ENCODE measurements around the gene MAP3K6.

Gene MAP3K6

DNA sequence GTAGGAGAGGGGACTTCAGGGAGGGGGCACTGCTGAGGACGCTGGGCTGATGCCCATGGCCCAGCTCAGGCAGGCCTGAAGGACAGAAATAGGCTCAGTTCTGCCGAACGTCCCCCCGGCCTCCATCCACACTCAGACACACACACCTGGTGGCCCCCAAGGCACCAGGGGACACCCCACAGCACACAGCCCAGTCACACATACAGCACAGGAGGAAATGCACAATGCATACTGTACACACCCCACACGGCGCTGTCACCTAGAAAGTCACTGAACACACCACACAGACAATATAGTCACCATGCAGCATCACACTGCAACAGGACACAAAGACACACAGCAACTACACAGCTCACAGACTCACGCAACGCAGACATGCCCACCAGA lies 24.4 kb downstream of the MAP3K6 start:
- Histone ChIP-seq H3K36me3 (ENCODE audit: insufficient read depth, low read length) (no peaks in the 10 kb centered on the region), H3K27ac (no peak overlapping the region), H3K9ac (ENCODE audit: insufficient read length) (peak overlapping the region; percentile 14), H3K9me3 (ENCODE audit: low read depth, low read length) (no peaks in the 10 kb centered on the region), H3K4me3 (peak overlapping the region; percentile 54; the same call in 1 of the 2 replicates)
- TF ChIP-seq POLR2AphosphoS5 (IDR thresholded peaks at IDR 0.05; ENCODE audit: borderline replicate concordance, low read depth, low read length) (no peak), EZH2 (IDR thresholded peaks at IDR 0.05) (no peak), FOXP2 (optimal IDR thresholded peaks at IDR 0.05; ENCODE audit: control extremely low read depth, extremely low read length, insufficient read depth) (no peak)
- DNase-seq (ENCODE audit: low read depth, low spot score) = no peak

GRCh38 chr1:27341525-27342252 lies 25.1 kb downstream of the MAP3K6 start, which contains the start of gene SYTL1:
Gene SYTL1 (plus strand): TSS chr1:27342022. CDS start chr1:27345335, 3,313 bp downstream.
- H3K9ac ChIP-seq (ENCODE audit: insufficient read length) = peak within 1 kb of the TSS; percentile 14
- no peaks in the 10 kb centered on the region; the same call in 1 of the 2 replicates for H3K36me3 ChIP-seq (ENCODE audit: insufficient read depth, low read length)
- TF ChIP-seq FOXP2 (optimal IDR thresholded peaks at IDR 0.05; ENCODE audit: control extremely low read depth, extremely low read length, insufficient read depth) (no peak), EZH2 (IDR thresholded peaks at IDR 0.05) (no peak), POLR2AphosphoS5 (IDR thresholded peaks at IDR 0.05; ENCODE audit: borderline replicate concordance, low read depth, low read length) (no peak)
- H3K27ac ChIP-seq = no peak within 1 kb of the TSS
- no peaks in the 10 kb centered on the region for H3K9me3 ChIP-seq (ENCODE audit: low read depth, low read length)
- H3K4me3 ChIP-seq = peak within 1 kb of the TSS; percentile 54
- no peak for DNase-seq (ENCODE audit: low read depth, low spot score)

- no peak for DNase-seq (ENCODE audit: low read depth, low spot score)
- Histone ChIP-seq H3K9ac (ENCODE audit: insufficient read length) (no peak overlapping the region), H3K9me3 (ENCODE audit: low read depth, low read length) (no peaks in the 10 kb centered on the region), H3K36me3 (ENCODE audit: insufficient read depth, low read length) (peaks cover 2% of the 10 kb centered on the region; the same call in 1 of the 2 replicates), H3K4me3 (no peak overlapping the region), H3K27ac (no peak overlapping the region)
- TF ChIP-seq EZH2 (IDR thresholded peaks at IDR 0.05) = no peak
- TF ChIP-seq POLR2AphosphoS5 (IDR thresholded peaks at IDR 0.05; ENCODE audit: borderline replicate concordance, low read depth, low read length) = no peak
- no peak for TF ChIP-seq FOXP2 (optimal IDR thresholded peaks at IDR 0.05; ENCODE audit: control extremely low read depth, extremely low read length, insufficient read depth)
Observed at GRCh38 chr1:27339213-27339612, 27.5 kb downstream of the MAP3K6 start.

GRCh38 chr1:27338751-27339150 lies 28.0 kb downstream of the MAP3K6 start:
- Histone ChIP-seq H3K36me3 (ENCODE audit: insufficient read depth, low read length) (peaks cover 7% of the 10 kb centered on the region; the same call in 1 of the 2 replicates), H3K27ac (no peak overlapping the region), H3K9me3 (ENCODE audit: low read depth, low read length) (no peaks in the 10 kb centered on the region), H3K9ac (ENCODE audit: insufficient read length) (no peak overlapping the region), H3K4me3 (no peak overlapping the region)
- no peak for DNase-seq (ENCODE audit: low read depth, low spot score)
- TF ChIP-seq POLR2AphosphoS5 (IDR thresholded peaks at IDR 0.05; ENCODE audit: borderline replicate concordance, low read depth, low read length) = no peak
- no peak for TF ChIP-seq EZH2 (IDR thresholded peaks at IDR 0.05)
- TF ChIP-seq FOXP2 (optimal IDR thresholded peaks at IDR 0.05; ENCODE audit: control extremely low read depth, extremely low read length, insufficient read depth) = no peak

DNA sequence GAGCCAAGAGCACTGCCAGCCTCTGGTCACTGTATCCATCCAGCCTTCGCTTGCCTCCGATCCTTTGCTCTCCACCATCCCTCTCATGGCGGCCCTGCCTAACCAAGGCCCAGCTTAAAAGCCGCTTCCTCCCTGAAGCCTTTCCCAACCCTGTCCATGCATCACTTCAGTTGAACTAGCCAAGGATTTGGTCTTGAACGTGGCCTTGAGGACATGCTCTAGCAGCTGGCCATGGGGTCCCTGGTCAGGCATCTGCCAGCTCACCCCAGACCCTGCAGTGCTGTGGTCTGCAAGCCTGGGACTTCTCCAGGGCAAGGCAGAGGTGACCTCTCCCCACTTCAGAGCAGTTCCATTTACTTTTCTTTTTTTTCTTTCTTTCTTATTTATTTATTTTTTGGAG lies 30.0 kb downstream of the MAP3K6 start:
- DNase-seq (ENCODE audit: low read depth, low spot score) = no peak
- no peak for TF ChIP-seq FOXP2 (optimal IDR thresholded peaks at IDR 0.05; ENCODE audit: control extremely low read depth, extremely low read length, insufficient read depth)
- TF ChIP-seq EZH2 (IDR thresholded peaks at IDR 0.05) = no peak
- no peak; the same call in 1 of the 2 replicates for TF ChIP-seq POLR2AphosphoS5 (IDR thresholded peaks at IDR 0.05; ENCODE audit: borderline replicate concordance, low read depth, low read length)
- Histone ChIP-seq H3K4me3 (no peak overlapping the region), H3K36me3 (ENCODE audit: insufficient read depth, low read length) (peaks cover 27% of the 10 kb centered on the region; the same call in 1 of the 2 replicates), H3K9me3 (ENCODE audit: low read depth, low read length) (no peaks in the 10 kb centered on the region), H3K9ac (ENCODE audit: insufficient read length) (no peak overlapping the region), H3K27ac (no peak overlapping the region)

DNA sequence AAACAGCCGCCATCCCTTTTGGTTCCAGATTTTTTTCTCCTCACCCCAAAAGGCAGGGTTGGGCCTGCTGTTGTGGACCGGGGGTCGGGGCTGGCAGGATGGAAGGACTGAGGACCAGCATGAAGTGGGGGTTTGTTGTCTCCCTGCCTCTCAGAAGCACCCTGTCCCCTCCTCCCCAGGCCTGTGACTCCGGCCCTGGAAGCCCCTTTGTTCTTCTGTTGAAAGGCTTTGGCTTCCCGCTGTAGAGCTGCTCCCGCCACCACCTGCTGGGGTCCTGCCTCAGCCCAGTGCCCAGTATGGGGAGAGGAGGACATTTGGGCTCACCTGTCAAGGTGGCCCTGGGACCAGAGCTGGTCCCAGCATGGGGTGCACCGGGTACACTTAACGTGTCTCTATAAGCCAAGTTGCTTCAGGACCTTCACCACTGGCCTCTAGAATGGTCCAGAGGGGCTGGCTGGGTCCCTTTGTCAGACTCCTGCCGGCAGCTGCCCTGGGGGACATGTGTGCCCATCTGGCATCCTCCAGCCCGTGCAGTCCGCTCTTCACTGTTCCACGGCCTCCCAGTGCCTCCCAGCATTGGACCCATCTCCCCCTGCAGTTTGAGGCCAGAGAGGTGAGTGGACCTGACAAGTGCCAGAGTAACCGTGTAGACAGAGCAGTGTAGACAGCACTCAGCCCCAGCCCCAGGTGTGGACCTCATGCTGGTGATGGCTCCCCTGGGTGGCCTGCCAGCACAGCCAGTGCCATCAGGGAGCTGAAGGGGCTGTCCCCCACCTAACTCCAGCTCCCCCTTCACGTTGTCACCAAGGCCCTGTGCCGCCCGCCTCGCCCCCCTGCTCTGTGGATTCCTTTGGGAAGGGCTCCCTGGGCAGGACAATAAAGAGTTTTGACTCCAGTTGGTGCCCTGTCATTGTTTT lies 31.0 kb downstream of the MAP3K6 start:
- no peak for DNase-seq (ENCODE audit: low read depth, low spot score)
- H3K9me3 ChIP-seq (ENCODE audit: low read depth, low read length) = no peaks in the 10 kb centered on the region
- peaks cover 35% of the 10 kb centered on the region; the same call in 1 of the 2 replicates for H3K36me3 ChIP-seq (ENCODE audit: insufficient read depth, low read length)
- no peak overlapping the region for H3K4me3 ChIP-seq
- H3K9ac ChIP-seq (ENCODE audit: insufficient read length) = no peak overlapping the region
- TF ChIP-seq EZH2 (IDR thresholded peaks at IDR 0.05) (no peak), POLR2AphosphoS5 (IDR thresholded peaks at IDR 0.05; ENCODE audit: borderline replicate concordance, low read depth, low read length) (no peak), FOXP2 (optimal IDR thresholded peaks at IDR 0.05; ENCODE audit: control extremely low read depth, extremely low read length, insufficient read depth) (no peak)
- no peak overlapping the region for H3K27ac ChIP-seq

GRCh38 chr1:27333717-27334279 lies 33.0 kb downstream of the MAP3K6 start:
- Histone ChIP-seq H3K4me3 (no peak overlapping the region), H3K27ac (no peak overlapping the region), H3K36me3 (ENCODE audit: insufficient read depth, low read length) (peaks cover 35% of the 10 kb centered on the region; the same call in 1 of the 2 replicates), H3K9me3 (ENCODE audit: low read depth, low read length) (no peaks in the 10 kb centered on the region), H3K9ac (ENCODE audit: insufficient read length) (no peak overlapping the region)
- DNase-seq (ENCODE audit: low read depth, low spot score) = no peak
- TF ChIP-seq EZH2 (IDR thresholded peaks at IDR 0.05) (no peak), FOXP2 (optimal IDR thresholded peaks at IDR 0.05; ENCODE audit: control extremely low read depth, extremely low read length, insufficient read depth) (no peak), POLR2AphosphoS5 (IDR thresholded peaks at IDR 0.05; ENCODE audit: borderline replicate concordance, low read depth, low read length) (peak; percentile 18; the same call in 1 of the 2 replicates)
